CD14-positive monocyte (primary cell): Measurements from ENCODE around the gene NCAM1. TPM values are rescaled to one million over a fixed set of nuclear protein-coding genes. Genes with fewer than 3 reads are reported as not detected.

ENCODE experiments used
- DNase-seq, 3 donors: peaks; one replicate each; pipeline ENCODE4 v3.0.0-alpha.2; 2011 to 2022
- H2AFZ ChIP-seq: 2 replicates; pipeline ENCODE4 v1.6.0; 2012; ENCODE audit warnings: mild to moderate bottlenecking, low read depth, low read length, inconsistent platforms; ENCODE audit not compliant: insufficient read depth, poor library complexity, severe bottlenecking
- H3K27ac ChIP-seq, 2 donors: 1 replicate in 1 of 2; 2 replicates in 1 of 2; pipeline ENCODE4 v1.5.1; 2012 to 2013; ENCODE audit warnings: low read length in 2 of 2, control low read depth in 1 of 2, inconsistent platforms in 1 of 2, low read depth in 1 of 2, mild to moderate bottlenecking in 1 of 2
- H3K27me3 ChIP-seq, 2 donors: one replicate each; pipeline versions ENCODE4 v1.6.0 to v1.6.1; 2011 to 2013; ENCODE audit warnings: low read length in 2 of 2; ENCODE audit not compliant: control insufficient read depth in 2 of 2, insufficient read depth in 2 of 2
- H3K36me3 ChIP-seq, 2 donors: replicated peaks in 1 of 2; 1 replicate in 1 of 2; 2 replicates in 1 of 2; pipeline versions ENCODE4 v1.5.1 to v1.6.1; 2012 to 2013; ENCODE audit warnings: low read length in 2 of 2, control low read depth in 1 of 2, inconsistent platforms in 1 of 2, mild to moderate bottlenecking in 1 of 2; ENCODE audit not compliant: insufficient read depth in 2 of 2, control insufficient read depth in 1 of 2
- H3K4me1 ChIP-seq, 2 donors: 1 replicate in 1 of 2; 2 replicates in 1 of 2; pipeline versions ENCODE4 v1.5.1 to v1.6.1; 2012 to 2013; ENCODE audit warnings: low read length in 2 of 2, control low read depth in 1 of 2, inconsistent platforms in 1 of 2, mild to moderate bottlenecking in 1 of 2, moderate library complexity in 1 of 2; ENCODE audit not compliant: insufficient read depth in 2 of 2, control insufficient read depth in 1 of 2
- H3K4me2 ChIP-seq: replicated peaks from 2 replicates; pipeline ENCODE3; 2012; ENCODE audit warnings: low read length, moderate library complexity, mild to moderate bottlenecking; ENCODE audit not compliant: poor library complexity, severe bottlenecking; ENCODE audit errors: extremely low read depth
- H3K4me3 ChIP-seq, 3 experiments: fragments of 200-600 bp in 1 of 3; sonication (generic) in 1 of 3; replicated peaks in 1 of 3; 1 replicate in 2 of 3; 2 replicates in 1 of 3; pipeline ENCODE4 v1.5.1; 2011 to 2013; ENCODE audit warnings: low read length in 3 of 3, mild to moderate bottlenecking in 3 of 3, control low read depth in 2 of 3, low read depth in 2 of 3, inconsistent platforms in 1 of 3, moderate library complexity in 1 of 3
- H3K79me2 ChIP-seq: 2 replicates; pipeline ENCODE4 v1.6.0; 2012; ENCODE audit warnings: mild to moderate bottlenecking, control low read depth, inconsistent platforms, low read length, moderate library complexity; ENCODE audit not compliant: insufficient read depth
- H3K9ac ChIP-seq: 2 replicates; pipeline ENCODE4 v1.6.0; 2017; ENCODE audit warnings: low read length, mild to moderate bottlenecking; ENCODE audit not compliant: insufficient read depth, poor library complexity, severe bottlenecking
- H3K9me3 ChIP-seq, 2 donors: replicated peaks in 1 of 2; 1 replicate in 1 of 2; 2 replicates in 1 of 2; pipeline versions ENCODE4 v1.5.1 to v1.6.1; 2012 to 2013; ENCODE audit warnings: low read length in 2 of 2, control low read depth in 1 of 2; ENCODE audit not compliant: control insufficient read depth in 1 of 2, insufficient read depth in 1 of 2
- H4K20me1 ChIP-seq: 2 replicates; pipeline ENCODE4 v1.6.0; 2012; ENCODE audit warnings: mild to moderate bottlenecking, low read length, control low read depth, moderate library complexity; ENCODE audit not compliant: insufficient read depth
- H3K27ac Mint-ChIP-seq, 7 donors: one replicate each; pipeline ENCODE4 v1.8.0; 2020; ENCODE audit warnings: mild to moderate bottlenecking in 7 of 7, mixed read lengths in 7 of 7, moderate library complexity in 6 of 7, inconsistent platforms in 2 of 7
- H3K27me3 Mint-ChIP-seq, 3 donors: one replicate each; pipeline ENCODE4 v1.8.0; 2021 to 2022; ENCODE audit warnings: low read depth in 3 of 3, mild to moderate bottlenecking in 3 of 3, mixed read lengths in 3 of 3, moderate library complexity in 3 of 3, inconsistent platforms in 1 of 3
- H3K36me3 Mint-ChIP-seq, 2 donors: one replicate each; pipeline ENCODE4 v1.8.0; 2020; ENCODE audit warnings: mixed read lengths in 2 of 2, inconsistent platforms in 1 of 2, mild to moderate bottlenecking in 1 of 2
- H3K4me1 Mint-ChIP-seq: one replicate; pipeline ENCODE4 v1.8.0; 2020; ENCODE audit warnings: mild to moderate bottlenecking, mixed read lengths
- H3K4me3 Mint-ChIP-seq, 2 donors: one replicate each; pipeline ENCODE4 v1.8.0; 2020; ENCODE audit warnings: mild to moderate bottlenecking in 2 of 2, mixed read lengths in 2 of 2, moderate library complexity in 1 of 2
- H3K9me3 Mint-ChIP-seq, 7 donors: one replicate each; pipeline ENCODE4 v1.8.0; 2020 to 2022; ENCODE audit warnings: mixed read lengths in 7 of 7, mild to moderate bottlenecking in 6 of 7, moderate library complexity in 6 of 7, inconsistent platforms in 2 of 7
- CTCF ChIP-seq: fragments of 200-600 bp; IDR thresholded peaks from one replicate; pipeline ENCODE4 v1.8.0; 2022; ENCODE audit warnings: antibody characterized with exemption, mild to moderate bottlenecking
- WGBS: methylation state at CpG from one replicate; pipeline ENCODE4 v1.1.5; 2013; ENCODE audit warnings: missing lambda C conversion rate; ENCODE audit not compliant: insufficient coverage; 5-methylcytosine and 5-hydroxymethylcytosine counted together
- intact Hi-C, 2 donors: fragments of 100-400 bp; cut with micrococcal nuclease; formaldehyde crosslinking; loops; one replicate each; pipeline versions ENCODE4 v1.15.0 to v1.15.1; 2023
- polyA plus RNA-seq, 3 donors: library from polyadenylated mRNA; depleted of rRNA in 1 of 3; unstranded in 2 of 3; stranded (reverse) in 1 of 3; fragments of 300-500 nt in 2 of 3; fragments of >200 nt in 1 of 3; fragmentation: Illumina TruSeq in 2 of 3; gene quantifications; 1 replicate in 2 of 3; 2 replicates in 1 of 3; pipeline ENCODE4 v1.2.3, GENCODE V29; 2012 to 2021

NCAM1 gene
- polyA plus RNA-seq, 3 donors = 0.65 to 0.69 TPM; not detected in 1

GRCh38 chr11:113073290-113073953, 112.2 kb downstream of the NCAM1 start:
- no CpG with 5 or more reads among the region's 3 CpGs for WGBS
- no peak overlapping the region for H3K4me2 ChIP-seq
- peaks cover 0 to 2% (median 1%) of the 10 kb centered on the region in 3 donors for H3K27me3 Mint-ChIP-seq
- H3K27ac Mint-ChIP-seq = no peak overlapping the region
- H3K36me3 ChIP-seq = no peaks in the 10 kb centered on the region
- intact Hi-C loops = no loop called here
- no peak for TF ChIP-seq CTCF
- no peaks in the 10 kb centered on the region for H3K79me2 ChIP-seq
- DNase-seq = no peak
- no peaks in the 10 kb centered on the region for H3K4me1 ChIP-seq
- no peaks in the 10 kb centered on the region for H3K36me3 Mint-ChIP-seq
- no peaks in the 10 kb centered on the region for H3K4me1 Mint-ChIP-seq
- no peaks in the 10 kb centered on the region for H3K9me3 ChIP-seq
- H3K9ac ChIP-seq = no peak overlapping the region
- H3K27me3 ChIP-seq = no peaks in the 10 kb centered on the region
- H3K4me3 ChIP-seq = no peak overlapping the region
- no peak overlapping the region for H3K27ac ChIP-seq
- H2AFZ ChIP-seq = no peak overlapping the region
- no peak overlapping the region for H3K4me3 Mint-ChIP-seq
- H3K9me3 Mint-ChIP-seq = peaks cover 0 to 1% (median 0%) of the 10 kb centered on the region in 7 donors
- H4K20me1 ChIP-seq = no peaks in the 10 kb centered on the region

- H3K4me3 Mint-ChIP-seq = no peak overlapping the region
- Histone ChIP-seq H3K27ac (no peak overlapping the region), H3K9me3 (no peaks in the 10 kb centered on the region), H3K27me3 (no peaks in the 10 kb centered on the region), H4K20me1 (no peaks in the 10 kb centered on the region), H3K4me1 (no peaks in the 10 kb centered on the region), H3K79me2 (no peaks in the 10 kb centered on the region), H2AFZ (no peak overlapping the region), H3K4me3 (no peak overlapping the region), H3K36me3 (no peaks in the 10 kb centered on the region), H3K9ac (no peak overlapping the region), H3K4me2 (no peak overlapping the region)
- H3K9me3 Mint-ChIP-seq = peaks cover 0 to 3% (median 0%) of the 10 kb centered on the region in 7 donors
- intact Hi-C loops = no loop called here
- no peak overlapping the region for H3K27ac Mint-ChIP-seq
- no peaks in the 10 kb centered on the region for H3K4me1 Mint-ChIP-seq
- no CpG with 5 or more reads among the region's 1 CpG for WGBS
- DNase-seq = no peak
- H3K36me3 Mint-ChIP-seq = no peaks in the 10 kb centered on the region
- peaks cover 0 to 2% (median 1%) of the 10 kb centered on the region in 3 donors for H3K27me3 Mint-ChIP-seq
- no peak for TF ChIP-seq CTCF
Observed at GRCh38 chr11:113075586-113076095, 114.4 kb downstream of the NCAM1 start.
